H1 (cell line): ENCODE measurements around the gene CAPN1. TPM values are rescaled to one million over a fixed set of nuclear protein-coding genes. Genes with fewer than 3 reads are reported as not detected.

ENCODE experiments used
- CTCF ChIA-PET: fragments of 300-600 bp; sonication (Branson Sonifier 250); formaldehyde crosslinking; loops from one replicate; lab custom pipeline; 2021; ENCODE audit not compliant: partially characterized antibody; lab: Charles Lee
- POLR2A ChIA-PET: fragments of 300-600 bp; sonication (Branson Sonifier 250); formaldehyde crosslinking; loops from one replicate; lab custom pipeline; 2021; ENCODE audit warnings: inconsistent platforms; ENCODE audit not compliant: partially characterized antibody; lab: Charles Lee
- DNase-seq, 2 experiments: peaks; one replicate each; pipeline versions ENCODE4 v3.0.0 to v3.0.0-alpha.2; 2010 to 2022; ENCODE audit warnings: low spot score in 2 of 2, low read depth in 1 of 2, mixed read lengths in 1 of 2
- FAIRE-seq: peaks from 2 replicates; lab custom pipeline; 2011; peaks lifted over from hg19 to GRCh38; lab: Jason Lieb, UNC
- H2AFZ ChIP-seq: 2 replicates; pipeline ENCODE4 v1.8.1; 2012; ENCODE audit warnings: low read length, inconsistent platforms
- H2AK5ac ChIP-seq: 2 replicates; pipeline ENCODE4 v1.6.1; 2013; ENCODE audit warnings: low read depth, low read length
- H2BK120ac ChIP-seq: replicated peaks from 2 replicates; pipeline ENCODE3; 2013; ENCODE audit warnings: low read depth, low read length, inconsistent platforms
- H2BK12ac ChIP-seq: 2 replicates; pipeline ENCODE4 v1.6.1; 2013; ENCODE audit warnings: low read depth, low read length
- H2BK15ac ChIP-seq: 2 replicates; pipeline ENCODE4 v1.6.1; 2013; ENCODE audit warnings: low read length
- H2BK20ac ChIP-seq: 2 replicates; pipeline ENCODE4 v1.6.1; 2013; ENCODE audit warnings: low read length
- H2BK5ac ChIP-seq: 2 replicates; pipeline ENCODE4 v1.6.1; 2013; ENCODE audit warnings: low read depth, low read length
- H3K14ac ChIP-seq: 2 replicates; pipeline ENCODE4 v1.6.1; 2013; ENCODE audit warnings: inconsistent platforms; ENCODE audit not compliant: insufficient read length
- H3K18ac ChIP-seq: 2 replicates; pipeline ENCODE4 v1.6.1; 2013; ENCODE audit warnings: low read length; ENCODE audit errors: extremely low read depth
- H3K23ac ChIP-seq: 2 replicates; pipeline ENCODE4 v1.6.1; 2013; ENCODE audit warnings: inconsistent platforms; ENCODE audit not compliant: insufficient read length
- H3K23me2 ChIP-seq: 2 replicates; pipeline ENCODE4 v1.6.1; 2013; ENCODE audit warnings: low read depth, low read length
- H3K27ac ChIP-seq: 2 replicates; pipeline ENCODE4 v1.6.1; 2011; ENCODE audit warnings: low read depth, low read length, inconsistent platforms
- H3K27me3 ChIP-seq, 4 experiments: replicated peaks in 1 of 4; 1 replicate in 1 of 4; 2 replicates in 3 of 4; pipeline versions ENCODE4 v1.6.1 to v1.8.1; 2011 to 2013; ENCODE audit warnings: low read length in 3 of 4, mild to moderate bottlenecking in 3 of 4, inconsistent platforms in 2 of 4, mixed read lengths in 2 of 4, moderate library complexity in 1 of 4; ENCODE audit not compliant: control insufficient read depth in 3 of 4, insufficient read depth in 3 of 4; ENCODE audit errors: extremely low read depth in 1 of 4
- H3K36me3 ChIP-seq, 4 experiments: 2 replicates each; pipeline versions ENCODE4 v1.6.1 to v1.8.1; 2011 to 2013; ENCODE audit warnings: mild to moderate bottlenecking in 4 of 4, low read length in 3 of 4, moderate library complexity in 2 of 4, control low read depth in 1 of 4, inconsistent platforms in 1 of 4; ENCODE audit not compliant: insufficient read depth in 4 of 4, control insufficient read depth in 2 of 4
- H3K4ac ChIP-seq: replicated peaks from 2 replicates; pipeline ENCODE3; 2013; ENCODE audit warnings: low read length, low read depth, mixed read lengths, inconsistent platforms; ENCODE audit not compliant: insufficient read length
- H3K4me1 ChIP-seq, 4 experiments: replicated peaks in 1 of 4; 1 replicate in 1 of 4; 2 replicates in 3 of 4; pipeline versions ENCODE4 v1.6.1 to v1.8.1; 2011 to 2013; ENCODE audit warnings: low read length in 3 of 4, inconsistent platforms in 2 of 4, mixed read lengths in 1 of 4; ENCODE audit not compliant: insufficient read depth in 4 of 4, control insufficient read depth in 3 of 4
- H3K4me2 ChIP-seq, 2 experiments: 2 replicates each; pipeline versions ENCODE4 v1.6.1 to v1.8.1; 2011 to 2013; ENCODE audit warnings: low read depth in 2 of 2, low read length in 2 of 2, control low read depth in 1 of 2, inconsistent platforms in 1 of 2, mild to moderate bottlenecking in 1 of 2; ENCODE audit not compliant: insufficient read depth in 1 of 2
- H3K4me3 ChIP-seq, 4 experiments: fragments of 200-600, 300-600 bp in 1 of 4; sonication (generic), shearing (Covaris generic), sonication (Bioruptor Twin) in 1 of 4; 2 replicates each; pipeline versions ENCODE4 v1.5.1 to v1.8.1; 2011 to 2016; ENCODE audit warnings: low read length in 4 of 4, low read depth in 3 of 4, control low read depth in 2 of 4, inconsistent platforms in 2 of 4, mild to moderate bottlenecking in 2 of 4, mixed read lengths in 1 of 4, moderate library complexity in 1 of 4; ENCODE audit not compliant: insufficient read depth in 2 of 4; ENCODE audit errors: extremely low read depth in 1 of 4
- H3K56ac ChIP-seq: replicated peaks from 2 replicates; pipeline ENCODE3; 2013; ENCODE audit warnings: low read depth, mild to moderate bottlenecking, mixed read lengths, low read length, inconsistent platforms; ENCODE audit not compliant: insufficient read length
- H3K79me1 ChIP-seq: 2 replicates; pipeline ENCODE4 v1.6.1; 2013; ENCODE audit warnings: low read depth, low read length, control low read depth
- H3K79me2 ChIP-seq, 2 experiments: 2 replicates each; pipeline versions ENCODE4 v1.6.1 to v1.8.1; 2012 to 2013; ENCODE audit warnings: low read length in 2 of 2, mild to moderate bottlenecking in 2 of 2, inconsistent platforms in 1 of 2; ENCODE audit not compliant: insufficient read depth in 2 of 2, control insufficient read depth in 1 of 2
- H3K9ac ChIP-seq, 4 experiments: replicated peaks in 1 of 4; 1 replicate in 1 of 4; 2 replicates in 3 of 4; pipeline versions ENCODE4 v1.6.1 to v1.8.1; 2011 to 2013; ENCODE audit warnings: low read depth in 3 of 4, low read length in 3 of 4, control low read depth in 2 of 4, mild to moderate bottlenecking in 2 of 4, moderate library complexity in 2 of 4, inconsistent platforms in 1 of 4; ENCODE audit errors: extremely low read depth in 1 of 4
- H3K9me3 ChIP-seq, 2 experiments: 2 replicates each; pipeline versions ENCODE4 v1.6.1 to v1.8.1; 2012 to 2013; ENCODE audit warnings: mild to moderate bottlenecking in 2 of 2, moderate library complexity in 2 of 2, control low read depth in 1 of 2, inconsistent platforms in 1 of 2, low read depth in 1 of 2, low read length in 1 of 2, mixed read lengths in 1 of 2; ENCODE audit not compliant: insufficient read depth in 2 of 2
- H4K20me1 ChIP-seq, 2 experiments: replicated peaks in 1 of 2; 2 replicates each; pipeline versions ENCODE3 to v1.8.1; 2011 to 2013; ENCODE audit warnings: inconsistent platforms in 2 of 2, low read length in 2 of 2, mild to moderate bottlenecking in 1 of 2; ENCODE audit not compliant: insufficient read depth in 2 of 2, control insufficient read depth in 1 of 2
- H4K5ac ChIP-seq: 2 replicates; pipeline ENCODE4 v1.6.1; 2013; ENCODE audit warnings: low read length, low read depth, mixed read lengths, inconsistent platforms; ENCODE audit not compliant: insufficient read length
- H4K8ac ChIP-seq: 2 replicates; pipeline ENCODE4 v1.8.0; 2013; ENCODE audit warnings: mild to moderate bottlenecking, moderate library complexity, low read length, inconsistent platforms; ENCODE audit not compliant: insufficient read depth; ENCODE audit errors: extremely low read depth
- H4K91ac ChIP-seq: replicated peaks from 2 replicates; pipeline ENCODE3; 2013; ENCODE audit warnings: low read length, mixed read lengths, inconsistent platforms; ENCODE audit not compliant: insufficient read length
- BRCA1 ChIP-seq: IDR thresholded peaks from 2 replicates; pipeline ENCODE4 v1.6.1; 2012; ENCODE audit warnings: low read depth, low read length, improper control_type of control experiment
- FOSL1 ChIP-seq: IDR thresholded peaks from 2 replicates; pipeline ENCODE4 v1.6.1; 2011; ENCODE audit warnings: mild to moderate bottlenecking, low read depth, low read length, moderate library complexity; ENCODE audit not compliant: insufficient read depth
- JUND ChIP-seq: IDR thresholded peaks from 2 replicates; pipeline ENCODE4 v1.6.1; 2011; ENCODE audit warnings: mild to moderate bottlenecking, improper control_type of control experiment, low read length
- KDM4A ChIP-seq: IDR thresholded peaks from one replicate; pipeline ENCODE4 v1.7.1; 2012; ENCODE audit warnings: low read depth, mild to moderate bottlenecking, moderate library complexity, low read length, inconsistent platforms; ENCODE audit not compliant: severe bottlenecking
- NANOG ChIP-seq: IDR thresholded peaks from 2 replicates; pipeline ENCODE4 v1.6.1; 2011; ENCODE audit warnings: low read length, low read depth, mild to moderate bottlenecking, inconsistent platforms; ENCODE audit not compliant: insufficient read depth, poor library complexity, severe bottlenecking
- RFX5 ChIP-seq: IDR thresholded peaks from 2 replicates; pipeline ENCODE4 v1.6.1; 2011; ENCODE audit warnings: low read depth, low read length, improper control_type of control experiment, borderline replicate concordance
- RNF2 ChIP-seq: fragments of 200-900, 300-1000 bp; sonication (generic); IDR thresholded peaks from 2 replicates; pipeline ENCODE4 v1.7.1; 2016; ENCODE audit warnings: borderline replicate concordance, low read depth, mild to moderate bottlenecking, antibody characterized with exemption, low read length; ENCODE audit not compliant: poor library complexity, severe bottlenecking; ENCODE audit errors: missing control alignments
- SP2 ChIP-seq: IDR thresholded peaks from 2 replicates; pipeline ENCODE4 v1.6.1; 2012; ENCODE audit warnings: mild to moderate bottlenecking, low read length, inconsistent platforms
- TCF12 ChIP-seq: IDR thresholded peaks from 2 replicates; pipeline ENCODE4 v1.6.1; 2011; ENCODE audit warnings: low read depth, mild to moderate bottlenecking, low read length
- WGBS, 2 experiments: shearing (Covaris generic) in 1 of 2; methylation state at CpG; one replicate each; pipeline versions ENCODE4 v1.1.6 to v1.1.7; 2013 to 2015; ENCODE audit warnings: low lambda C conversion rate in 2 of 2, mixed read lengths in 2 of 2, inconsistent platforms in 1 of 2, low coverage in 1 of 2, missing lambda C conversion rate in 1 of 2; ENCODE audit not compliant: insufficient replicate concordance in 2 of 2, insufficient coverage in 1 of 2, insufficient read length in 1 of 2; ENCODE audit errors: extremely low coverage in 1 of 2, missing lambda C conversion rate in 1 of 2; 5-methylcytosine and 5-hydroxymethylcytosine counted together
- polyA plus RNA-seq, 7 experiments: library from polyadenylated mRNA; depleted of rRNA in 3 of 7; stranded (reverse) in 5 of 7; unstranded in 2 of 7; fragments of >200 nt in 5 of 7; fragments of 200-250 nt in 2 of 7; gene quantifications; 1 replicate in 5 of 7; 2 replicates in 1 of 7; 4 replicates in 1 of 7; pipeline versions ENCODE4 v1.2.1 to v1.2.3, GENCODE V29; 2011 to 2013; ENCODE audit warnings: missing spikeins in 2 of 7, mixed read lengths in 2 of 7
- total RNA-seq: library from RNA; stranded (reverse); fragmentation: NEBNext Ultra II Directional; extraction: Animal tissue kit (Norgen Biotek cat#: 25700); gene quantifications from 2 replicates; pipeline ENCODE4 v1.2.1, GENCODE V29; 2021
- TF ChIP-seq, protein P1 (sequence below): IDR thresholded peaks from 2 replicates; pipeline ENCODE4 v1.6.1; 2012; ENCODE audit warnings: inconsistent platforms
- TF ChIP-seq, protein P2 (sequence below): IDR thresholded peaks from 2 replicates; pipeline ENCODE4 v1.6.1; 2011; ENCODE audit warnings: low read depth, mild to moderate bottlenecking, low read length; ENCODE audit not compliant: insufficient read depth

Gene CAPN1
- total and polyA plus RNA-seq, 2 of the 8 experiments (the other 6 are each of a cell fraction or from before 2014, with no cell fraction given) = 194 to 233 TPM

DNA sequence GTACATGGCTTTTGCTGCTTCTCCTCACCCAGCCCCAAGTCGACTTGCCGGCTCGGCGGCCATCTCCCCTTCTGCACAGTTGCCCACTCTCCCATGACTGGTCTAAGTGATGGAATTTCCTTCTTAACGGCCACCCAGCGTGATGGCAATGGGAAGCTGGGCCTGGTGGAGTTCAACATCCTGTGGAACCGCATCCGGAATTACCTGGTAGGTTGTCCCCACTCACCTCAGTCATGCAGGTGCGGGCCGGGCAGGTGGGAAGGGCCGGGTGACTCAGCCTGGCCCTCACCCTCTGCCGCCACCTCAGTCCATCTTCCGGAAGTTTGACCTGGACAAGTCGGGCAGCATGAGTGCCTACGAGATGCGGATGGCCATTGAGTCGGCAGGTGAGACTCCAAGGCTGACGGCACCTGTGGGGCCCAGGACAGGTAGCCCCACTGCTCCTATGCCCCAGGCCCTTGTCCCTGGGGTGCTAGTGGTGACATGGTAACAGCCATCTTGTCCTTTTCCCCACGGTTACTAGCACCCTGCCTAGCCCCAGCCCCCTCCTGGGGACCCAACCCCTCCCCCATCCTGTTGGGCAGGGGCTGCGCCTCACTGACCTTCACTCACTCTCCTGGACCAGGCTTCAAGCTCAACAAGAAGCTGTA, 28.1 kb downstream of the CAPN1 start:
- Histone ChIP-seq H3K4me1 (peaks cover 5 to 37% (median 29%) of the 10 kb centered on the region in 4 experiments), H3K23ac (no peak overlapping the region), H4K8ac (no peak overlapping the region; the same call in 1 of the 2 replicates), H2BK5ac (no peak overlapping the region), H3K18ac (no peak overlapping the region), H4K20me1 (no peaks in the 10 kb centered on the region), H2BK120ac (no peak overlapping the region), H3K4me3 (no peak overlapping the region), H2AK5ac (no peak overlapping the region), H3K79me1 (no peaks in the 10 kb centered on the region), H3K79me2 (peaks cover 0 to 6% of the 10 kb centered on the region in 2 experiments; a peak in 1 of 4 replicates), H3K56ac (no peak overlapping the region), H4K91ac (no peak overlapping the region), H2BK15ac (no peak overlapping the region), H2BK12ac (no peak overlapping the region), H2AFZ (no peak overlapping the region), H3K36me3 (peaks cover 29 to 63% (median 48%) of the 10 kb centered on the region in 4 experiments), H3K27ac (no peak overlapping the region), H3K4me2 (no peak overlapping the region), H3K27me3 (no peaks in the 10 kb centered on the region), H2BK20ac (no peak overlapping the region), H3K4ac (no peak overlapping the region), H3K9me3 (no peaks in the 10 kb centered on the region), H3K9ac (no peak overlapping the region), H3K14ac (no peak overlapping the region), H4K5ac (no peak overlapping the region), H3K23me2 (no peaks in the 10 kb centered on the region; the same call in 1 of the 2 replicates)
- ChIA-PET CTCF (interaction anchor here (0.5 to 11.9 kb wide), 5 partner anchors 13 to 310 kb away, joined by 3 to 184 read pairs (median 3); no protein-coding TSS in a partner anchor), POLR2A (interaction anchor here (1.1 to 13.9 kb wide), 6 partner anchors 13 to 42 kb away, joined by 3 to 324 read pairs (median 7); partner anchors contain the start of gene SPDYC)
- 92% methylated on average over 20 of the region's 20 CpGs; no CpG with 5 or more reads in 1 of the 2 experiments for WGBS, 2 experiments
- no peak for FAIRE-seq
- DNase-seq = no peak
- no peak for TF ChIP-seq RNF2
- TF ChIP-seq NANOG = no peak
- TF ChIP-seq SP2 = no peak
- TF ChIP-seq BRCA1 = no peak
- no peak for TF ChIP-seq RFX5
- no peak for TF ChIP-seq JUND
- TF ChIP-seq, protein P1, sequence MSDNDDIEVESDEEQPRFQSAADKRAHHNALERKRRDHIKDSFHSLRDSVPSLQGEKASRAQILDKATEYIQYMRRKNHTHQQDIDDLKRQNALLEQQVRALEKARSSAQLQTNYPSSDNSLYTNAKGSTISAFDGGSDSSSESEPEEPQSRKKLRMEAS = no peak
- TF ChIP-seq KDM4A = no peak
- no peak for TF ChIP-seq FOSL1
- TF ChIP-seq TCF12 = no peak
- TF ChIP-seq, protein P2, sequence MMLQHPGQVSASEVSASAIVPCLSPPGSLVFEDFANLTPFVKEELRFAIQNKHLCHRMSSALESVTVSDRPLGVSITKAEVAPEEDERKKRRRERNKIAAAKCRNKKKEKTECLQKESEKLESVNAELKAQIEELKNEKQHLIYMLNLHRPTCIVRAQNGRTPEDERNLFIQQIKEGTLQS = no peak
